PC-3 (cell line): ENCODE results near the gene CEP104. TPM values are rescaled to one million over a fixed set of nuclear protein-coding genes. Genes with fewer than 3 reads are reported as not detected.

Experiments
- ATAC-seq: fragments of 200-7000 bp; cut with Tn5 transposase; 2 replicates; pipeline ENCODE4 v1.9.1; 2020; ENCODE audit warnings: mild to moderate bottlenecking, moderate library complexity
- BruUV-seq: library from RNA; stranded (reverse); fragments of 400-500 nt; replicated peaks from 2 replicates; lab custom pipeline; 2021; lab: Mats Ljungman, UMichigan
- CTCF ChIA-PET: fragments of 300-600 bp; sonication (Branson Sonifier 250); formaldehyde crosslinking; loops from one replicate; lab custom pipeline; 2022; ENCODE audit warnings: antibody characterized with exemption; lab: Charles Lee
- POLR2A ChIA-PET: fragments of 300-600 bp; sonication (Branson Sonifier 250); formaldehyde crosslinking; loops from one replicate; lab custom pipeline; 2022; ENCODE audit warnings: antibody characterized with exemption; ENCODE audit not compliant: unreplicated experiment; lab: Charles Lee
- DNase-seq: peaks from one replicate; pipeline ENCODE4 v3.0.0-alpha.2; 2015
- H2AFZ ChIP-seq: fragments of 300-600 bp; sonication (generic); 2 replicates; pipeline ENCODE4 v1.6.0; 2016; ENCODE audit warnings: antibody characterized with exemption, low read length
- H3F3A ChIP-seq: fragments of 300-600 bp; sonication (generic); one replicate; pipeline ENCODE4 v1.6.0; 2017; ENCODE audit warnings: antibody characterized with exemption, low read length, control low read depth, mild to moderate bottlenecking; ENCODE audit not compliant: unreplicated experiment
- H3K27ac ChIP-seq: fragments of 300-600 bp; sonication (generic); 2 replicates; pipeline ENCODE4 v1.5.1; 2016; ENCODE audit warnings: mild to moderate bottlenecking, low read length
- H3K27me3 ChIP-seq: fragments of 300-600 bp; sonication (generic); 2 replicates; pipeline ENCODE4 v1.6.1; 2016; ENCODE audit warnings: low read length, mixed read lengths
- H3K36me3 ChIP-seq: fragments of 300-600 bp; sonication (generic); 2 replicates; pipeline ENCODE4 v1.6.1; 2016; ENCODE audit warnings: low read depth, mixed run types, low read length, mixed read lengths
- H3K4me1 ChIP-seq: fragments of 300-600 bp; sonication (generic); 2 replicates; pipeline ENCODE4 v1.5.1; 2016; ENCODE audit warnings: low read length; ENCODE audit not compliant: insufficient read depth
- H3K4me2 ChIP-seq: fragments of 300-600 bp; sonication (generic); 2 replicates; pipeline ENCODE4 v1.6.0; 2016; ENCODE audit warnings: low read length
- H3K4me3 ChIP-seq: fragments of 300-600 bp; sonication (generic); 2 replicates; pipeline ENCODE4 v1.5.1; 2016; ENCODE audit warnings: mild to moderate bottlenecking, low read length, mixed read lengths
- H3K79me2 ChIP-seq: fragments of 300-600 bp; sonication (generic); 2 replicates; pipeline ENCODE4 v1.6.1; 2017; ENCODE audit warnings: low read length, mixed read lengths
- H3K9ac ChIP-seq: fragments of 300-600 bp; sonication (generic); 2 replicates; pipeline ENCODE4 v1.6.0; 2016; ENCODE audit warnings: mild to moderate bottlenecking, low read length
- H3K9me2 ChIP-seq: fragments of 300-600 bp; sonication (generic); replicated peaks from 2 replicates; pipeline ENCODE4 v1.6.1; 2016; ENCODE audit warnings: mixed run types, low read length, mixed read lengths
- H3K9me3 ChIP-seq: fragments of 300-600 bp; sonication (generic); 2 replicates; pipeline ENCODE4 v1.6.1; 2016; ENCODE audit warnings: low read length, mixed read lengths
- H4K20me1 ChIP-seq: fragments of 300-600 bp; sonication (generic); 2 replicates; pipeline ENCODE4 v1.6.1; 2016; ENCODE audit warnings: low read length, mixed read lengths
- EZH2 ChIP-seq: fragments of 300-600 bp; sonication (generic); IDR thresholded peaks from one replicate; pipeline ENCODE4 v1.6.1; 2017; ENCODE audit warnings: antibody characterized with exemption, mild to moderate bottlenecking, low read length; ENCODE audit not compliant: unreplicated experiment
- EZH2phosphoT487 ChIP-seq: fragments of 300-600 bp; sonication (generic); IDR thresholded peaks from 2 replicates; pipeline ENCODE4 v1.6.1; 2018; ENCODE audit warnings: mild to moderate bottlenecking, antibody characterized with exemption, low read length, borderline replicate concordance
- intact Hi-C: fragments of 100-400 bp; cut with micrococcal nuclease; formaldehyde crosslinking; loops from 2 replicates; pipeline ENCODE4 v1.9.0; 2023
- total RNA-seq: library from RNA; depleted of rRNA; stranded (reverse); fragments of >200 nt; gene quantifications from 2 replicates; pipeline ENCODE4 v1.2.3, GENCODE V29; 2014
- TF ChIP-seq, protein P1 (sequence below): fragments of 300-600 bp; sonication (generic); conservative IDR thresholded peaks from 2 replicates; pipeline ENCODE4 v1.5.1; 2017; ENCODE audit warnings: antibody characterized with exemption, low read depth, mild to moderate bottlenecking, low read length

Gene CEP104
- total RNA-seq, 1 experiment from 2014 or later, result 64.1 TPM

DNA sequence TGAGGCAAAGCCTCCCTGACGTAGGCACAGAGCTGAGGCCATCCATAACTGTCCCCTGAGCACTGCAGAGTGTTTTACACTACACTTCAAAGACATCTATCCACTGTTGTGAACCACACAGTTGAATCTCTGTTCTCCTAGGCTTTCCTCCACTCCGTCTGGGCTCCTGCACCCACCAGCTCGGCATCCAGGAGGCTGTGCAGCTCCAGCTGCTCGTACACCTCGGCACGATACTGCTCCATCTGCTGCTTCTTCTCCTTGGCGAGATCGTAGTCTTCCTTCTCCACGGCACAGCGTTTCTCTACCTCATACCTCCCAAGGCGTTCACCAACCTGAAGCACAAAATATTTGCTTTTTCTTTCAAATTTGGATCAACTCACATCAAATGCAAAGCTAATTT is 18.2 kb downstream of the CEP104 start:
- Histone ChIP-seq H3K4me3 (no peak overlapping the region), H3F3A (no peaks in the 10 kb centered on the region), H3K27me3 (no peaks in the 10 kb centered on the region), H2AFZ (no peak overlapping the region), H3K9me3 (peaks cover 7% of the 10 kb centered on the region; the same call in 1 of the 2 replicates), H3K9me2 (no peaks in the 10 kb centered on the region), H4K20me1 (no peaks in the 10 kb centered on the region), H3K9ac (no peak overlapping the region), H3K4me1 (no peaks in the 10 kb centered on the region), H3K36me3 (peaks cover 59% of the 10 kb centered on the region), H3K4me2 (no peak overlapping the region), H3K79me2 (no peaks in the 10 kb centered on the region), H3K27ac (no peak overlapping the region)
- intact Hi-C loops, result no loop called here
- POLR2A ChIA-PET, result no interaction called here
- BruUV-seq, result no TSS peak
- TF ChIP-seq EZH2, result no peak
- TF ChIP-seq, protein P1, sequence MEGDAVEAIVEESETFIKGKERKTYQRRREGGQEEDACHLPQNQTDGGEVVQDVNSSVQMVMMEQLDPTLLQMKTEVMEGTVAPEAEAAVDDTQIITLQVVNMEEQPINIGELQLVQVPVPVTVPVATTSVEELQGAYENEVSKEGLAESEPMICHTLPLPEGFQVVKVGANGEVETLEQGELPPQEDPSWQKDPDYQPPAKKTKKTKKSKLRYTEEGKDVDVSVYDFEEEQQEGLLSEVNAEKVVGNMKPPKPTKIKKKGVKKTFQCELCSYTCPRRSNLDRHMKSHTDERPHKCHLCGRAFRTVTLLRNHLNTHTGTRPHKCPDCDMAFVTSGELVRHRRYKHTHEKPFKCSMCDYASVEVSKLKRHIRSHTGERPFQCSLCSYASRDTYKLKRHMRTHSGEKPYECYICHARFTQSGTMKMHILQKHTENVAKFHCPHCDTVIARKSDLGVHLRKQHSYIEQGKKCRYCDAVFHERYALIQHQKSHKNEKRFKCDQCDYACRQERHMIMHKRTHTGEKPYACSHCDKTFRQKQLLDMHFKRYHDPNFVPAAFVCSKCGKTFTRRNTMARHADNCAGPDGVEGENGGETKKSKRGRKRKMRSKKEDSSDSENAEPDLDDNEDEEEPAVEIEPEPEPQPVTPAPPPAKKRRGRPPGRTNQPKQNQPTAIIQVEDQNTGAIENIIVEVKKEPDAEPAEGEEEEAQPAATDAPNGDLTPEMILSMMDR, result no peak
- no peak for TF ChIP-seq EZH2phosphoT487
- CTCF ChIA-PET, result no interaction called here
- DNase-seq, result no peak
- ATAC-seq, result no peak

DNA sequence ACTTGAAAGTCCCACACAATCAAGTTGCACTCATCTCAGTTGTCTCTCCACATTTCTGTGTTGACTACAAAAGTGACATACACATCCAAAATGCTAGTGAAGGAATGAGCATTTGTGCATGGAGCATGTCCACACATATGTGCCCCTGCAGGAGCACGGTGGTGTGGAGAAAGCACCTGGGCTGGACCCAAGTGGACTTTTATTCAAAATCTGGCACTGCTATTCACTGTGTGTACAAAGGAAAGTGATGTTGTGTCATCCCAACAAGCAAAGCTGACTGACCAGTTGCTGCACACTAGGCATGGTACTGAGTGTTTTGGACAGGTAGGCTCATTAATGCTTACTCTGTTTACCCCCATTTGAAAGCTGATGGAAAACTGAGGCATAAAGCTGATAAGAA is 19.3 kb downstream of the CEP104 start:
- CTCF ChIA-PET, result no interaction called here
- TF ChIP-seq EZH2phosphoT487, result no peak
- TF ChIP-seq, protein P1, result no peak
- no peak for TF ChIP-seq EZH2

DNA sequence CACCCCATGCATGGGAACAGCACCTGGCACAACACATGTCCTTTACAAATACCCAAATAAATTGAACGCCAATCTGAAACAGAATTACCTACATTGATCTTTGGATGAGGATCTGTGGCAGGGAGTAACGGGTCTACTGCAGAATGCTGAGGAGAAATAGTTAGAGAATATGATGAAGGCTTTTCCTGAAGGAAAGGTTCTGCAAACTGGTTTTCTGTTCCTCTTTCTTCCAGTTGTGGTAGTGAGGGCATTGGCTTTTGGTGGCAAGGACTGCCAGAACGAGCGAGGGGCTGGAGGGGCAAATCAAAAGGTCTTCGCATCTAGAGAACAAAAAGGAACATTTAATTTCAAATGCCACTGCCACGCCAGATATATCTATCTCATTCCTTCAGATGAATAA is 19.8 kb downstream of the CEP104 start:
- H3K36me3 ChIP-seq, result peaks cover 70% of the 10 kb centered on the region
- no peaks in the 10 kb centered on the region for H3K27me3 ChIP-seq
- TF ChIP-seq, protein P1, result no peak
- TF ChIP-seq EZH2 (no peak), EZH2phosphoT487 (no peak)
- no peak overlapping the region for H2AFZ ChIP-seq
- no peaks in the 10 kb centered on the region for H4K20me1 ChIP-seq
- DNase-seq (no peak), ATAC-seq (no peak)
- intact Hi-C loops, result no loop called here
- H3K27ac ChIP-seq, result no peak overlapping the region
- ChIA-PET CTCF (no interaction called here), POLR2A (no interaction called here)
- H3K9me3 ChIP-seq, result peaks cover 7% of the 10 kb centered on the region; the same call in 1 of the 2 replicates
- H3K4me3 ChIP-seq, result no peak overlapping the region
- H3F3A ChIP-seq, result no peaks in the 10 kb centered on the region
- no peak overlapping the region for H3K9ac ChIP-seq
- no TSS peak for BruUV-seq
- H3K79me2 ChIP-seq, result no peaks in the 10 kb centered on the region
- no peaks in the 10 kb centered on the region for H3K4me1 ChIP-seq
- no peaks in the 10 kb centered on the region for H3K9me2 ChIP-seq
- H3K4me2 ChIP-seq, result no peak overlapping the region

More for the DNA sequence above, 19.3 kb downstream of the CEP104 start:
- Histone ChIP-seq H3K4me3 (no peak overlapping the region), H3F3A (no peaks in the 10 kb centered on the region), H3K79me2 (no peaks in the 10 kb centered on the region), H3K9ac (no peak overlapping the region), H3K9me2 (no peaks in the 10 kb centered on the region), H3K36me3 (peaks cover 66% of the 10 kb centered on the region), H3K27ac (no peak overlapping the region), H3K9me3 (peaks cover 7% of the 10 kb centered on the region; the same call in 1 of the 2 replicates), H3K4me2 (no peak overlapping the region), H3K4me1 (no peaks in the 10 kb centered on the region), H2AFZ (no peak overlapping the region), H4K20me1 (no peaks in the 10 kb centered on the region), H3K27me3 (no peaks in the 10 kb centered on the region)
- ATAC-seq (no peak), DNase-seq (no peak)
- intact Hi-C loops, result no loop called here
- BruUV-seq, result no TSS peak
- POLR2A ChIA-PET, result no interaction called here
